Measurements from ENCODE around the gene PTPRM.
A peak's percentile ranks its signal among the peaks of the same experiment; 100 is the strongest.

The PTPRM gene

DNA sequence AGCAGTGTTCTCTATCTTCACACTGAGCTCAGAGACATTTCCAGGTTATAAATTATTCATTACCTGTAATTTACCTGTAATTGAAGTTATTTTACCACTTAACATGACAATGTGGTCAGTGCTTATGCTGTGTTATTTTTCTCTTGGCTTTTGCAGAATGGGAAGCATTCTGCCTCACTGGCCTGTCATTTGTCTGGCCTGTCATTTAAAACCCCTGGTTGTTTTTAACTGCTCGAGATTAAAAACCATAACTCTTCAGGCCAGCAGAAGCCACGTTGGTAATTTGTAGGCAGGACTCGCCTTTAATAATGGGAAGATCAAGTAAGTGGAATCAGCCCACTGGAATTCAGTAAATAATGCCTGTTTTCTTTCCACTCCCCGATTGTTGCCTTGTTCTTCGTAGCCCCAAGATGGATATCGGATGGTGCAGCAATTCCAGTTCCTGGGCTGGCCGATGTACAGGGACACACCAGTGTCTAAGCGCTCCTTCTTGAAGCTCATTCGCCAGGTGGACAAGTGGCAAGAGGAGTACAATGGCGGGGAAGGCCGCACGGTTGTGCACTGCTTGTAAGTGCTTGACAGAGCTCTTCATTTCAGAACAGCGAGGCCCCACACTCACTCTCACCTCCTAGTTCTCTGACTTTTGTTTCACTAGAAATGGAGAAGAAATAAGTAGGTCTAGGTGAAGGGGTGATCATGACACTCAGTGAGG lies 819.7 kb downstream of the PTPRM start:
- no peak for DNase-seq

DNA sequence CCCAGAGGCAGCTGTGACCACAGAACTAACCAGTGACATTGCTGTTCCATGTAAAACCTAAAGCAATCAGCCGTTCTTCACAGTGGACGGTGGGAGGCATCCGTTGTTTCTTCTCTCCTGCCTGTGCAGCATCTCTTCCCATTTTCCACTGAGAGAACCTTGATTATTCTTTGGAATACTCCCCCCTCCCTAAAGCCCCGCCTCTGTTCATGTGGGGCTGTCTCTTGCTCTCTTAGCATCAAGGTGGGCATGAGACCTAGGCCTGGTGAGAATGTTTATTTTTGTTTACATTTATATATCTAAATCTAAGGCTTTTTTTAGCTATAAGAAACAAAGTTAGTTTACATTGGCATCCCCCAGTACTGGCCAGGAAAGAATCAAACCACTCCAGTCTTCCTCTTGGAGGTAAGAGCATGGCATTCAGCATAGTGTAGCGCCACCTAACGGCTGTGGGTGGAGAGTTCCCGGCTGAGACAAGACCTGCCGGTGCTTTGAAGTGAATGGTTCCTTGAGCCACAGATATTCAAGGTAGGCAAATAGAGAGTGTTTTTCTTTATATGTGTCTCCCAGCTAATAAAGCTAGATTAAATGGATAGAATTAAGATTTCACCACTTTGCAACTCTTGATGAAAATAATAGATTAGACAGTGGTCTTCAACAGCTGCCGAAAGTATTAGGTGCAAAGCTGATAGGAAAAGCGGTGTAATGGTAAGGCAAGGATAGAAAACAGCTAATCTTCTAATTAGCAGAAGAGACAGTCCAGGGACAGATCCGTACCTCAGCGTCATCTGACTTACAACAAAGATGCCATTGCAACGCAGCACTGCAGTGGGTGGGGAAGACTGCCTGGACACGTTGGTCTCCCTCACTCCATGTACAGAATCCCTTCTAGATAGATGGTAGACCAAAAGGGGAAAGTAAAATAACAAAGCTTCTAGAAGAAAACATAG lies 822.5 kb downstream of the PTPRM start:
- DNase-seq: peak; percentile 24

DNA sequence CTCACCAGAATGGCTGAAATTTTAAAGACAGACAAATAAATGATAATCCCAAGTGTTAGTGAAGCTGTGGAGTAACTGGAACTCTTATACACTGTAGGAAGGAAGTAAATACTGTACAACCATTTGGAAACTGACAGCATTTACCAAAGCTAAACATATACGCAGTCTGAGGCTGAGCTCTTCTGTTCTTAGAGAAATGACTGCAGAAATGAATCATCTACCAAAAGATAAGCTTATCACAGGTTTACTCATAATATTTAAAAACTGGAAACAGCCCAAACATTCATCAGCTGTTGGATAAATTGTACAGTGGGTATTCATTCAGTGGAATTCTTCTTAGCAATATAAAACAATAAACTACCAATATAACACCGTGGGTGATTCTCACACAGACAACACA lies 824.0 kb downstream of the PTPRM start:
- DNase-seq: no peak

DNA sequence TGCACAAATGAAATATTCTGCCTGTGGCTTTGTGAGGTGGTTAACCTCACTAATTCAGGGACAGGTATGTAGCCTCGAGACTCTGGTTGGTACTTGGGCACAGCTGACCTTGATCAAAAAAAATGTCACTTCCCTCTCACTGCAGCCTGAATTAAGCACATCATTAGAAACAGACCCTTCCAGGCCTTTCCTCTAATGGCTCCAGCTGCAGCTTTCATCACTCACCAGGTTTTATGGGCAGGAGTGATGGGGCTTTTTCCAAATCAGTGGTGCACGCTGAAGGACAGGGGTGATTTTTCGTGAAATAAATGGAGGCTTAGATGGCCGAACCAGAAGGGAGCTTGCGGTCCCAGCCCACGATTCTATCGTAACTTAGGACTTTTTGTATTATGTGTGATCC lies 829.1 kb downstream of the PTPRM start:
- DNase-seq: no peak

DNA sequence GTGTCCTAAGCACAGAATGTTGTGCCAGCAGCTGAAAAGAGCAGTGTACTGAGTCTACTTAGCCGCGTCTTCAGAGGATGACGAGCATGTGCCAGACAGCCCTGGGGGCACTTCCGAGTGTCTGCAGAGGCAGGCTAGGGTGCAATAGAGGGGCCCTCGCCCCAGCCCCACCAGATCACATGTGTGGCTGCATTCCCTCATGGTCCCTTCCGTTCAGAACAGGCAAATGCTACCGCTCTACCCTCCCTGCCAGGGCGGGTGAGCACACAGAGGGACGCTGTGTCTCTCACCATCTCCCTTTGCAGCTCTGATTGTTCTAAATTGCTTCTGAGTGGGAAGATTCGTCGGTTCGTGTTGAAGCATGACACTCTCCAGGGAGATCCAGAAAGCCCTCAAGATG lies 829.9 kb downstream of the PTPRM start:
- DNase-seq: no peak

DNA sequence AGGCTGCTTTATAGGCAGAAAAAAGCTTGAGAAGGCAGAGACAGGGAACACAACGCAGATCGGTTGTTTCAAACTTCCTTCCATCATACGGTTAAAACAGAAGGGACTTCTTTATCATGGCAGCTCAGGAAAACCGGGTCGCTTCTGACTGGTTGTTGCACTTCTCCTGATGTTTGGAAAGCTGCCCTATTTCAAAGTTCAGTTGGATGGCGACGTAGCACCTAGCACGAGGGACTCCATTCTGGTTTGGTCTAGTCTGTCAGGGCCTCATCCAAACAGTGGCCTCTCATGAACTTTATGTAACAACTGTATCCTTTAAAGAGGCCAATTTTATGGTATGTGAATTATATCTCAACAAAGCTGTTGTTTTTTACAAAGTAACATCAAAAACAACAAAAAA lies 832.0 kb downstream of the PTPRM start:
- no peak for DNase-seq

DNA sequence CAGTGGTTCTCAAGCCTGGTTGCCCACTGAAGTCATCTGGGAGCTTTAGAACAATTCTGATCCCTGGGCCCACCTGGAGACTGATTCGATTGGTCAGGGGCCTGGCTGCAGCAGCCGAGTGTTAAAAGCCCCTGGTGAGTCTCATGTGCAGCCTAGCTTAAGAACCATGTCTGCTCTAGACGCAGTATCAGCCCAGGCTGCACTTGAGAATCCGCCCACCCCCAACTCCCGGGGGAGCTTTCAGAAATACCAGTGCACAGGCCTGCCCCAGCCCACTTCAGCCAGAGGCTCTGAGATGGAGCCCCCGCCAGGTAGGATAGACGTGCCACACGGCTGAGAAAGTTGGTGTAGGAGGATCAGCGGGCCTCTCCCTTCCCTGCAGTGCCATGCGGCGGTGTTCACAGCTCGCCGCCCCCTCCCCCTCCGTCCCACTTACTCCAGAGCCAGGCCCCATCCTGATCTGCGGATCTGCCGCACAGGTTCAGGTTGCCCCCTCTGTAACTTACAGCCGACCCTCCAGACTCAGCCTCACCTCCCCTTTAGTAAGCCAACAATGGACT lies 833.2 kb downstream of the PTPRM start:
- no peak for DNase-seq

DNA sequence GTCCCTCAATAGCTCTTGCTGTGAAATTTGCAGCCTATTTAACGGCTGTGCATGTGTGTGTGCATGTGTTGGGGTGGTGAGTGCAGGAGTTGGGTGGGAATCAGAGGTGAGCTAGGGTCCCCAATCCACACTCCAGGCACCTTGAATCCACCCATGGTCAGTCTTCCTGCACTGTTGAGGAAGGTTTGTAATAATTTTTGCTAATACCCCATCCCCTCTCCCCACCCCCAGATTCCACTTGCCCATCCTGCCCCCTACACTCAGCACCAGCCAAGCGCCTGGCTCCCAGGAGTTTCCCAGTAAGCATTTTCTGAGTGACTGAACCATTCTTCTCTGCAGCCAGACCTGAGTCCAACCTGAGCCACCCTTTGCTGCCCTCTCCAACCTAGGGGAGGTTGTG lies 833.7 kb downstream of the PTPRM start:
- DNase-seq: no peak

DNA sequence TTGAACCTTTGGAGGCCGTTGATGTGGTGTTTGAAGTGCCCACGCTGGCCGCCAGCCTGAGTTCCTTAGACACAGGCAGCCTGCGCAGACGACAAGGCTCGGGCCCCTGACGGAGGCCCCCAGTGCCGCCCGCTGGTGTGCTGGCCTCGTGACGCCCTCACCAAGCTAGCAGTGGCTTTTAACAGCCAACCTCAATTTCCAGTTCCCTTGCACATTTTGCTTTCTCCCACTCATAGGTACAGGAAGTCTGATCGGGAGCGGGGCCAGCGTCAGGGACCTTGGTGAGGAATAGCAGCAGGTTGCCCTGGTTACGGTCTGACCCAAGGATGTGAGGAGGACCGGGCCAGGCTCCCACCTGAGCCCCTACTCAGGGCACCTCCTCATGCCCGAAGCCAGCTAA lies 834.5 kb downstream of the PTPRM start:
- DNase-seq: no peak

DNA sequence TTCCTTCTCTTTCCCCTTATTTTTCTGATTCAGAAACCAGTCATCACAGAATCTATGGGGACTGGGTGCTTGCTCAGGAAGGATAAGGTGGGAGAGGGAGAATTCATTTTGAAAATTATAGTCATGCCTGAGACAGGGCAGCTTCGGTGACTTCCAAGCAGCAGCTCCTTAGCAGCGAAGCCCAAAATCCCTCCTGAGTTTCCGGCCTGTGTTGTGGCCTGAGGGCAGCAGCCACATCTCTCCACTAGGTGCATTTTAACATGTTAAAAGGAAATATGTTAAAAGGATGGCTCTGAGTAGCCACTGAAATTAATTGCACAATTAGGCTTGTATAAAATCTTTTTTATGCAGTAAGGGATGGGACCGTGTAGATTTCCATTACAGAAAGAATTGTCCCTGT lies 835.1 kb downstream of the PTPRM start:
- no peak for DNase-seq

DNA sequence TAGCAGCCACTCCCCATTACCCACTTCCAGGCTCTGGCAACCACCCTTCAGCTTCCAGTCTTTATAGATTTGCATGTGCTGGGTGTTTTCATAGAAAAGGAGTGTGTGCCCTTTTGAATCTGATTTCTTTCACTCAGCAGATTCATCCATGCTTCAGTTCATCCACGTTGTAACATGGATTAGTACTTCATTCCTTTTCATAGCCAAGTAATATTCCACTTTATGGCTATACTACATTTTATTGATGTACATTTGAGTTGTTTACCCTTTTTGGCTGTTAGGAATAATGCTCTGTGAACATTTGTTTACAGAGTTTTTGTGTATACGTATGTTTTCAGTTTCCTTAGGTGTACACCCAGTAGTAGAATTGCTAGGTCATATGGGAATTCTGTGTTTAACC lies 836.6 kb downstream of the PTPRM start:
- DNase-seq: no peak

DNA sequence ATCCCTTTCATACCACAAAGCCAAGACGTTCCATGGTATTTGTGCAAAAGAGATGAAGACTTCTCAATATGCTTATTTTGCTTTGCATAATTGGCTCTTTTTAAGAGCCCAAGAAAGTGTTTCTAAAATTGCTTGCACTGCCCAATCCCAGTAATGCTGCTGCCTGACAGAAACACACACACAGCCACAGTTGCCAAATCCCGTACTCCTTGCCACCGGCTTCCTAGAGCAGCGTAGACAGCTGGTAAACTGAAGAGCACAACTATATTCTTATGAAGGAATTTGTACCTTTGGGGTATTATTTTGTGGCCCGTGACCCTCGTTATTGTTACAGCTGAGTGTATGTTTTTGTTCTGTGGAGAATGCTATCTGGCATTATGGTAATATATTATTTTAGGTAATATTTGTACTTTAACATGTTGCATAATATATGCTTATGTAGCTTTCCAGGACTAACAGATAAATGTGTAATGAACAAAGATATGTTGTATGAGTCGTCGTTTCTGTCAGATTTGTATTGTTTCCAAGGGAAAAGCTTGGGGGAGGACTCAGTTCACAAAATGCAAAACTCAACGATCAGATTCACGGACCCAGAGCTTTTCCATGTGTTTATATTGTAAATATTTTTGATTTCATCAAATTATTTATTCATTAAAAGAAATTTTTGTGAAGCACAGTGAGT lies 839.2 kb downstream of the PTPRM start:
- DNase-seq: no peak

DNA sequence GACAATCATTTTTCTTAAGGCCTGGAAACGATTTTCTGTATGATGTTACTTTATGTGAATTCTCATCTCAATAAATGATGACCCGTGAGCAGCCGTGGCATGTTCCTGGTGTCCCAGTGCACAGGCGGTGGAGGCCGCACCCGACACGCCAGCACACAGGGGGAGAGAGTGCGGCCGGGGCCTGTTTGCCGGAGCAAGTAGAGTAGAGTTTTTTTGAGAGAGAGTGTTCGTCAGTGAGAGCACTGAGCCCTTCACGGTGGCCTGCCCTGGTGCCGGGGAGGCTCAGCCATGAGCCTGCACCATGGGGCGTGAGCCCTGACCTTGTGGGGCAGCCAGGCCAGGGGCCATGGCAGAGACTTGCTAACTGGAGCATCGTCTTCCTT lies 839.7 kb downstream of the PTPRM start:
- no peak for DNase-seq

DNA sequence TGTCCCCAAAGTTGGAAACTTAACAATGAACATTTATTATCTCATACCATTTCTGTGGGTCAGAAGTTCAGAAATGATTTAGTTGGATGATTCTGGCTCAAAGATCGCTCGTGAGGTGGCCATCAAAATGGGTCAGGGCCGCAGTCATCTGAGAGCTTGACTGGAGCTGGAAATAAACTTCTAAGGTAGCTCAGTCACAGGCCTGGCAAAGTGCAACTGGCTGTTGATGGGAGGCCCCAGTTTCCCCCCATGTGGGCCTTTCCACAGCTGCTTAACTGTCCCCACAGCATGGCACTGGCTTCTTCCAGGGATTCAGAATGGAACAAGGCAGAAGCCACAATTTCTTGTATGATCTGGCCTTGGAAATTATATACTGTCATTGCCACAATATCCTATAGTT lies 842.0 kb downstream of the PTPRM start:
- no peak for DNase-seq

DNA sequence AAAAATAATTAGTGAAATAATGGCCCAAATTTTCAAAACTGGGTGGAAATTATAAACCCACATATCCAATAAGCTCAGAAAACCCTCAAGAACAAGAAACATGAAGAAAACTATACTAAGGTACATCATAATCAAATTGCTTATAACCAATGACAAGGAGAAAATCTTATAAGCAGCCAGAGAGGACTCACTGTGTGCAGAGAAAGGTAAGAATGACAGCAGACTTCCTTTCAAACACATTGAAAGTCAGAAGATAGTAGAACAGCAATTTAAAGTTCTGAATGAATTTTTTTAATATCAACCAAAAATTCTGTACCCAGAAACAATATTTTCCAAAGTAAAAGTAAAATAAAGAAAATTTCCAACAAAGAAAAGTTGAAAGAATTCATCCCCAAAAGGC lies 844.4 kb downstream of the PTPRM start:
- no peak for DNase-seq

DNA sequence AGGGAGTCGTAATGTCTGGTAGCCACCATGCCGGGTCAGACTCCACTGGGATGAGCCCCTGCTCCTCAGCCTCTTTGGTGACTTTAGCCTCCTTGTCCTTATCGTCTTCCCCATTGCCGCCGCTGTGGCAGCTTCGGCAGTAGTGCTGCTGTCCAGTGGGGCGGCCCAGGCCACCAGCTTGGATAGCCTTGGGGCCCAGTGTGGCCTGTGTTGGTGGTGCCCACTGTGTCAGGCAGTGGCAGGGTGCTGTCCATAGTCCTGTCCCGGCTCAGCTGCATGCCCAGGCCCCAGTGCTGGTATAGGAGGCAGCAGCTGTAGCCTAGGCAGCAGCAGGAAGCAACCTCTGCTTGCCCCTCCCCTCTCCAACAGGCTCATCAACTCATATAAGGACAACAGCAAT lies 845.0 kb downstream of the PTPRM start:
- DNase-seq: no peak

DNA sequence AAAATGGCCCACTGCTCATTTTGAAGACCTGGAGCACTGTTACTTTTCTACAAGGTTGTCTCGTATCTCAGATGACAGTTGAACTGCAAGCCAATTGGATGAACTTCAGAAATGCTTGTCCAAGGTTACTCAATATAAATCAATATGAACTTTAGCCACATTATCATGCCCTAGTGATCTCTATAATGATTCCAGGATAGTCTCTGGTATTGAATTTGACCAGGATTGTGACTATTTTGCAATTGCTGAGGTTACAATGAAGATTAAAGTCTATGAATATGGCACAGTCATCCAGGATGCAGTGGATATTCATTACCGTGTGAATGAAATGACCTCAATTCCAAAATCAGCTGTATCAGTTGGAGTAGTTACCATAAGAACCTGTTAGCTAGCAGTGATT lies 846.1 kb downstream of the PTPRM start:
- DNase-seq: no peak

DNA sequence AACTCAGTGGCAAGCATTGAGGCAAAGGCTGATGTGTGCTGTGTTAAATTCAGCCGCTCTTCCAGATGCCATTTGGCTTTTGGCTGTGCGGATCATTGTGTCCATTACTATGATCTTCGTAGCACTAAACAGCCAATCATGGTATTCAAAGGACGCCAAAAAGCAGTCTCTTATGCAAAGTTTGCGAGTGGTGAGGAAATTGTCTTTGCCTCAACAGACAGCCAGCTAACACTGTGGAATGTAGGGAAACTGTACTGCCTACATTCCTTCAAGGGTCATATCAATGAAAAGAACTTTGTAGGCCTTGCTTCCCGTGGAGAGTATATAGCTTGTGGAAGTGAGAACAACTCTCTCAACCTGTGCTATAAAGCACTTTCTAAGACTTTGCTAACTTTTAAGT lies 846.6 kb downstream of the PTPRM start:
- DNase-seq: no peak

DNA sequence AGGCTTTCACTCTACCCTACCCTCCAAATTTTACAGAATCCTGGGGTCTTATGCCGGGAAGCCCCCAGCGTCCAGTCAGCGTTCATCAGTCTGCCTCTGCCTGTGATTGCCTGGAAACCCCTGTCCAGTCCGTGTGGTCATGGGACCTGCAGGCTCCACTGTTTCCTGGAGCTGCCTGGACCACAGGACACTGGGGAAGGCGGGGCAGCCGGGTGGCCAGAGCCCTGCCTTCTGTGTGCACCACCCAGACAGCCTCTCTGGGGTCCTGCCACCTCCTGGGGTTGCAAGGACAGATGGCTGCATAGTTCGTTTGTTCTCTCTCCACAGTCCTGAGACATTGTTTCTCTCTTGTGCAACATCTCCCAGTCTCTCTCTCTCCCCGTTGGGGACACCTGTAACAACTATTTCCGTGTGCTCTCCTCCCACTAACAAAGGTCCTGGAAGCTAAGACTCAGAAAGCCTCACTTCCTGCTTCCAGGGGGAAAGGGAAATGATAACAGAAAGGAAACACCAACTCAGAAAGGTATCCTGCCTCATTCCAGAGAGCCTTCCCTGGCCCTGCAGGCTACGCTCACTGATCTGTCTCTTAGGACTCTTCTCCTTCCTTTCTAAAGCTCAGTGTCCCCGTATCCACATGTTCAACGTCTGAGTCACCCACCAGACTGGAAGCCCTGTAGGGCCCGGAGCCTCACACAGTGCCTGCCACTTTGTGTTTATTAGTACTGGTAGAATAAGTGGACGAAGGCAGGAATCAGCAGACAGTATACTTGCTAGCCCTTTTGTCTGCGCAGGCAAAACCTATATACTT lies 849.3 kb downstream of the PTPRM start:
- DNase-seq: no peak

DNA sequence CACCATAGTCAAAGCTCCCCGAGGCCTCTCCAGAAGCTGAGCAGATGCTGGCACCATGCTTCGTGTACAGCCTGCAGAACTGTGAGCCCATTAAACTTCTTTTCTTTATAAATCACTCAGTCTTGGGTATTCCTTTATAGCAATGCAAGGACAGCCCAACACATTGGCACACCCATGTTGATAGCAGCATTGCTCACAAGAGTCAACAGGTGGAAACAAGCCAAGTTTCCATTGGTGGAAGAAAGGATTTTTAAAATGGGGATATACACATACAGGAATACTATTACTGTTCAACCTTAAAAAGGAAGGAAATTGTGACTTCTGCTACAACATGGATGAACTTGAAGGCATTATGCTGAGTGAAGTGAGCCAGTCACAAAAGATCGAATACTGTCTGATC lies 855.3 kb downstream of the PTPRM start:
- no peak for DNase-seq

DNA sequence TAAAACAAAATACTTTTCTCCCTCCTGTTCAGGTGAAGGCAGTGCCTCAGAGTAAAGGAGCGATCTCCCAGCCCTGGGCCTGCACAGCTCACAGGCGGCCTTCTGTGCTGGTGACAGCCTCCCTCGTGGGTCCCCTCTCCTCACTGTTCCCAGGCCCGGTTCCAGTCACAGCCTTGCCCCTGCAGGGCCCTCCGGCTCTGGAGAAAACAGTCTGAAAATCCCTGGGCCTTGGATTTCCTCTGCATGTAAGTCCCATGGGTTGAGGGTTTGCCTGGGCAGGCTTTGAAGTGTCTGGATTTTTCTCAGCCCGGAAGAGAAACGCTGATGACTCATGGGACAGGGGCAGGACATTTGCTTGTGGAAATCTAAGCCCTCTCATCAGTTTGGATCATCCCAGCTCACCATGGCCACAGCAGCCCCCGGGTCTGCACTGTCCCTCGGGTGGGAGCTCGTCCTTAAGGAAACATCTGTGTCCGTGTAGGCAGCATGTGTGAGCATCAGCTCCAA lies 856.0 kb downstream of the PTPRM start:
- no peak for DNase-seq

DNA sequence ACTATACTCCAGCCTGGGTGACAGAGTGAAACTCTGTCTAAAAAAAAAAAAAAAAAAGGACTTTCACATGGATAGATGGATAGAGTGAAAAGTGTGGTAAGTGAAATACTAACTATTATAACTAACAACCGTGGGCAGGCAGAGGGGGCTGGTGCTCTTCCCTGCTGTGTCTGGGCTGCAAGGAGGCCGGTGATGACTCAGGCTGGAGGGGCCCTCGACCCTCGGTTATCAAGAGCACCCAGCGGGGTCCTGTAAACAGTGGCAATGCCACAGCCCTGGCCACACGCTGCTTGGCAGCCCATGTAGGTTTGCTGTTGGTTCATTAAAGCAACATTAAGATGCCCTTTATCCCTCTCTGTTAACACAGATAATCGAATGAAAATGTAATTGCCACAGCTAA lies 857.4 kb downstream of the PTPRM start:
- no peak for DNase-seq
